HG02943 (cell line): ENCODE data around the gene NOL4L.

Experiments
- ATAC-seq: cut with Tn5 transposase; IDR thresholded peaks from one replicate; pipeline ENCODE4 v1.9.1; 2021; ENCODE audit warnings: mild to moderate bottlenecking, low read depth, moderate library complexity; ENCODE audit not compliant: unreplicated experiment

Gene NOL4L

DNA sequence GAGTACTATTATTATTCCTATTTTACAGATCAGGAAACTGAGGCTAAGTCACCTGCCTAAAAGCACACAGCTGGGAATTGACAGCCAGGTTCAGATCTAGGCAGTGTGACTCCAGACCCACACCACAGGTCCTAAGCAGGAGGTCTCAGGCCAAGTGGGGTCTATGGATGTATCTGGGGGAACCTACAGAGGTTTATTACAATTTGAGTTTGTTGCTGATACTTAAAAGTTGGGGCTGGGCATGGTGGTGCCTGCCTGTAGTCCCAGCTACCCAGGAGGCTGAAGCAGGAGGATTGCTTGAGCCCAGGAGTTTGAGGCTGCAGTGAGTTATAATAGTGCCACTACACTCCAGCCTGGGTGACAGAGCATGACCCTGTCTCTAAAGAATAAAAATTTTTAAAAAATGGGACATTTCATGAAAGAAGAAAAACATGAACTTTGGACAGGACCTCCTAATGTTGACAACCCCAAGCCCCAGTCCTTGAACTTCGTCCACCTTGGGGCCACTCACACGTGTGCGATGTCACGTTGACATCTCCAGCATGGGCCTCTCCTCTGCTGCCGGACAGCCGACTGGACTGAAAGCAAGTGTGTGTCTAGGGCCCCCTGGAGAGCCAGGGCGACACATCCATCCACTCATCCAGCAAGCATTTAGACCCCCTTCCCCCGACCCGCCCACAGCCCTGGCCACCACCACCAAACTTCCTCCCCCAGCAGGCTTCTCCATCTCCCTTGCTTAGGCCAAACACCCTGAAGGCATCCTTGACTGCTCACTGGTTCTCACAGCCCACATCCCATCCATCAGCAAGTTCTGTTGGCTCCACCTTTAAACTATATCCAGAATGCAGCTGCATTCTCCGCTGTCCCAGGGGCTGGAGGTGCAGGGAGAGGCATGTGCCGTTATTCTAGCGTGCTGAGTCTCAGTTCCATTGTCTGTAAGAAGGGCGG is 40.0 kb downstream of the NOL4L start:
- no peak for ATAC-seq

DNA sequence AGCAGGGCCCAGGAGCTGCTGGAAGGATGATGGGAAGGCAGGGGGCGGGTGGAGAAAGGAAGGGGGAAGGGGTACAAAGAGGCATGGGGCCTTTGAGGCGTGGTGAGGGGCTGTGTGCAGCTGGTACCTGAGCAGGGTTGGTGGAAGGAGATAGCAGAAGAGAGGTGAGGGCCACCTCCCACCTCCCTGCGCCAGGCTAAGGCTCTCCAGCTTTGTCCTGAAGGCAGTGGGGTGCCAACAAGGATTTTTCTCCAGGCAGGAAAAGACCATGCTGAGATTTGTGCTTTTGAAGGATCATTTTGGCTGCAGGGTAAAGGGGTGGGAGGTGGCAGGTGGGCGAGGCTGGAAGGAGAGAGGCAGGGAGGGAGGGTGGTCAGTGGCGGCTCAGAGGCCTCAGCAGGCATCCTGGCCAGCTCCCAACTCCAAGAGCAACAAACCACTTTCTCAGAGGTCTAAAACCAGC is 40.8 kb downstream of the NOL4L start:
- no peak for ATAC-seq

DNA sequence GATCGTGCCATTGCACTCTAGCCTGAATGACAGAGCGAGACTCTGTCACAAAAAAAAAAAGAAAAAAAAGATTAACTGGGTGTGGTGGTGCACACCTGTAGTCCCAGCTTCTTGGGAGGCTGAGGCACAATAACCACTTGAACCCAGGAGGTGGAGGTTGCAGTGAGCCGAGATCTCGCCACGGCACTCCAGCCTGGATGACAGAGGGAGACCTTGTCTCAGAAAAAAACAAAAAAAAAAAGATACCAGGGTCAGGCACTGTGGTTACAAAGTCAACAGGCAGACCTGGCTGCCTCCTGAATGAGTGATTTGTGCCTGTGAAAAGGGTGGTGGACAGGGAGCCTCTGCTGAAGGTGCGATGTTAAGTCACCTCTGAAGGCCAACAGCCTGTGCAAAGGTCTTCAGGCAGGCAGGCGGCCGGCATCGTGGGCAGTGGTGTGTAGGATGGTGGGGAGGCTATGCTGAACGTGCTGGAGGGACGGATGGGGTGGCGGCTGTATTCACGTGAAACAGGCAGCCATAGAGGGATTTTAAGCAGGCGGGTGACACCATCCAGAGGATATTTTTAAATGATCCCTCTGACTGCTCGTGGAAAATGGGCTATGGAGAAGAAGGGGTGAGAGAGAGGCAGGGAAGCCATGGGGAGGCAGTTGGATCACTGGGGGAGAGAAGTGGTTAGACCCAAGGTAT is 41.4 kb downstream of the NOL4L start:
- no peak for ATAC-seq

DNA sequence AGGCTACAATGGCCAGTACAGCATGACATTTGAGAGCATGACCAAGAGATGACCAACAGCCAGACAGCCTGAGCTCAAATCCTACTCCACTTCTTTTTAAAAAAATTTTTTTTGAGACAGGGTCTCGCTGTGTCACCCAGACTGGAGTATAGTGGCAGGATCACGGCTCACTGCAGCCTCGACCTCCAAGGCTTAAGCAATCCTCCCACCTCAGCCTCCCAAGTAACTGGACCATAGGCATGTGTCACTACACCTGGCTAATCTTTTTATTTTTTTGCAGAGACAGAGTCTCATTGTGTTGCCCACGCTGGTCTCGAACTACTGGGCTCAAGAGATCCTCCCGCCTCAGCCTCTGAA is 42.9 kb downstream of the NOL4L start:
- ATAC-seq: no peak

DNA sequence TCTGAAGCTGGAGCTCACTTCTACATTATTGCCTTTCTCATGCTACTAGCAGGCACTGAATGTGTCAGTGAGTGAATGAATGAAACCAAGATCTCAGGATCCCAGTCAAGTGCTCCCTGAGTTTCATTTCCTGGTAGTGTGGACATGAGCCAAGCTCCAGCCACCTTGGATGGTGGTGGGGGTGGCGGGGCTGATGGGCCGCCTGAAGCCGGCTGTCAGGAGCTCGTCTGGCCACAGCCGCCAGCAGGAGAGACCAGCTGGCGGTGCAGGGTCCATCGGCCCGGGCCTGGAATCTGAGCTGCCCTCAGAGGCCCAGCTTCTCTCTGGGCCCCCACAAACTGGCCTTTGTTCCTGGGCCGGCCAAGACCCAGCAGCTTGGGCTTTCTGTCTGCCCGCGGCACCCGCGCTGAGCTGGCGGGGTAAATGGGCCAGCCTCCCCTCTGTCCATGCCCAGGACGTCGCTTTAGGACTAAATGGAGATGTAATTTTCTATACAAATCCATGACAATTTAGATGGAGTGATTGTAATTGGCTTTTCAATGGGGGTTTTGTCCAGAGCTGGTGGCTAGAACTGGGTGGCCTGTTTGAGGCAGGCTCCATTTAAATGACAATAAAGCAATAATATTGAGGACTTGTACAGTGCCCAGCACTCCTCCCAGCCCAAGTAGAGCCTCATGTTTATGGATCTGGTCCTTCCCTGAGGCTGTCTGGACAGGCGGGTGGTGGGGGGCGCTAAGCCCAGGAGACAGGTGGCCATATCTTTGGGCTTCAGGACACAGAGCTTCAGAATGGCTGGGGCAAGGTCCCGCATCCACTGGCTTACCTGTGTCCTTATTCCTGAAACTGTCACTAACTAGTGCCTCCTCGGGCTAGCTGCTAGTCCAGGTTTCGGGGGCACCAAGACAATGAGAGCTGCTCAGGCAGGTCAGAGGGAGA is 43.5 kb downstream of the NOL4L start:
- no peak for ATAC-seq

DNA sequence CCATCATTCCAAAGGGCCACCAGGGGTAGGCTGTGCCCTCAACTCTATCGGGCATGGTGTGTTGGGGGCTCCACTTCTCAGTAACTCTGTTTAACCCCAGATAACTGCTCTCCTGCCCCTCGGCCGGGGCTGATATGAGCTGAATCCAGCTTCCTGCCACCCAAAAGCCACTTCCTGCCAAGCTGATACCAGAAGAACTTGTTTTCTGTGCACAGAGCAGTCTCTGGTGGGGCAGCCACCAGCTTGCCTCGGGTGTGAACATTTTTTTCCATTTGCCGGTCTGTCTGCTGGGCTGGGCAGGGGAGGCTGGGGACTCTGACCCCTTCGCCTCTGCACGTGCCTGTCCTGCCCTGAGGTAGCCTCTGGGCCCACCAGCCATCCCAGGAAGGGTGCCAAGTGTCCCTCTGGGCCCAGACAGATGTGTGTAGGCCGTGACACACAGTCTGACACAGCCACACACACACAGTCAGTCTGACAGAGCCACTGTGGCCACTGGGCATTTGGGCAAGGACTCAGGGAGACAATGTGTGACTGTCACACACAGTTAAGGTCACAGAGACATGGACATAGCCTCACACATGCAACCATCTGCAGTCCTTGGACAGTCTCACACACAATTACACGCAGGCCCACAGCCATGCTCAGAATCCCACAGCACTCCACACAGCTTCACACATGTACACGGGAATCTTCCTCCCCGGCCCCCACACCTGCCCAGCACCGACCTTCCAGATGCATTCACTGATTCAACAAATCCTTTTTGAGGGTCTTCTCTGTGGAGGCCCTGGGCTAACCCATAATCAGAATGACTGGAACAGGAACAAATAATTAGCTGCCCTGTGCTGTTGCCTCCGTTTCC is 45.1 kb downstream of the NOL4L start:
- no peak for ATAC-seq

DNA sequence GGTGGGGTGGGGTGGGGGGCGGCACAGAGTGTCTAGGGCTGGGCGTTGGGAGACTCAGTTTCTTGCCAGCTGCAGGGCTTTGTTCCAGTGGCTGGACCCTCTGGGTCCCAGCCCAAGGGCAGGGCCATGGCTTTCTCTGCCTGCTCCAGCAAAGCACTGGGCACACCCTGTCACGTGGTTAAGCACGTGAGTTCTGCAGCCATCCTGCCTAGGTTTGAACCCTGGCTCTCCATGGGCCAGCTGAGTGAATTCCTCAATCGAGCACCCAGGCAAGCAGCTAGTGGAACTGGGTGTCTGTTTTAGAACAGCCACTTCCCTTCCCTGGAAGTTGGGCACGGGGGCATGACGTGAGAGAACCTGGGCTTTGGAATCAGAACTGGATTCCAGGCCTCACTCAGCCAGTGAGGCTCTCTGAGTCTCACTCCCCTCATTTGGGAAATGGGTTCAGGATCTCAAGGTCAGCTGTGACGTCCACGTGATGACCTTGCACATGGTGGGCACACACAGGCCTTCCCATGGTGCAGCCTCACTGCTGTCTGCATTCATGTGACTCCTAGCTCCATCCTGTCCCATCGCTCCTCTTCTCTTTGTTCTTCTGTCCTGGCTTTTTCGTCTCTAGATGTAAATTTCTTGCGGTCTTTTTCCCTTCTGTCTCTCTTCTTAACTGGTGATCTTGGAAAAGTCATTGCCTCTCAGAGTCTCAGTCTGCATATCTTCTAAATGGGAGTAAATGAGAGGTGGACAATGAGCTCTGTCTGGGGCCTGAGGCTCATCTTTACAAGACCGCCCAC is 45.9 kb downstream of the NOL4L start:
- no peak for ATAC-seq

DNA sequence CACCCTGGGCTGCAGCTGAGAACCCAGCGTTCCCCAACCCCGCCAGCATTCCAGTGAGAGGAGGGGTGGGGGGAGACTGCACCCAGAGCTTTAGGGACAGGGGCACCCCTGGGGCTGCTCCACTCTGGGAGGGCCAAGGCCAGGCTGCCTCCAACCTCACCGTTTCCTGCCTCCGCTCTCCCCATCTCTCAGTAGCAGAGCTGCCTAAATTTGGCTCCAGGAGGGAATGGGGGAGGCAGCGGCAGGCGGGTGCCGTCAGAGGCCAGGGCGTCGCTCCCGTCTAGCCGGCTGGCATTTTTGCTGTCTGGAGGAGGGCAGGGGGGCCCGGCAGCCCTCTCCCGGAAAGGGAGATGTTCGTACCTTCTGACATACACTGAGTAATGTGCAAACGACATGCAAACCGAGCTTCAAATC is 46.6 kb downstream of the NOL4L start:
- no peak for ATAC-seq

DNA sequence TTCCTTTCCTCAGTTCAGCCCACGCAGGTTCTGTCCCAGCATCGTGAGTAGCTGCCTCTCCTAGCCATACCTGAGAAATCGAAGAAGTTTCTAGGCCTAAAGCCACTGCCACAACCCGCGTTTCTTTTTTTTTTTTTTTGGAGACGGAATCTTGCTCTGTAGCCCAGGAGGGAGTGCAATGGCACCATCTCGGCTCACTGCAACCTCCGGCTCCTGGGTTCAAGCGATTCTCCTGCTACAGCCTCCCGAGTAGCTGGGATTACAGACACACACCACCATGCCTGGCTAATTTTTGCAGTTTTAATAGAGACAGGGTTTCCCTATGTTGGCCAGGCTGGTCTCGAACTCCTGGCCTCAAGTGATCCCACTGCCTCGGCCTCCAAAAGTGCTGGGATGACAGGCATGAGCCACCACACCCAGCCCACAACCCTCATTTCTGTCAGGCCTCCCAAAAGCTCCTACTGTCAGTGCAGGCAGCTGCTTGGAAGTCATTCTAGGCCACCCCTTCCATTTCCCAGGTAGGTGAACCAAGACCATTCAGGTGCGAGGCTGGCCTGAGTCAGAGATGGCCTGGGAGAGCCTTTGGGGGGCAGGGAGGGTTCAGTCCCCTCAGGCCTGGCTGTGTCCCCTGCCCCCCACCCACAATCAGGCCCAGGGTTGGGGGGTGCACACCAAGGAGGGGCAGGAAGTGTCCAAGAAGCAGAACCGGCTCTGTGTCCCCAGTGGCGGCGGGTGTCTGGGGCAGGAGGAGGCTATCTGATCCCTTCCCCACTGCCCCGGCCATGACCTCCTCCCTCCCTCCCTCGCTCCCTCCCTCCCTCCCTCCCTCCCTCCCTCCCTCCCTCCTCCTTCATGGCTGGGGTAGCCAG is 47.2 kb downstream of the NOL4L start:
- ATAC-seq: no peak

DNA sequence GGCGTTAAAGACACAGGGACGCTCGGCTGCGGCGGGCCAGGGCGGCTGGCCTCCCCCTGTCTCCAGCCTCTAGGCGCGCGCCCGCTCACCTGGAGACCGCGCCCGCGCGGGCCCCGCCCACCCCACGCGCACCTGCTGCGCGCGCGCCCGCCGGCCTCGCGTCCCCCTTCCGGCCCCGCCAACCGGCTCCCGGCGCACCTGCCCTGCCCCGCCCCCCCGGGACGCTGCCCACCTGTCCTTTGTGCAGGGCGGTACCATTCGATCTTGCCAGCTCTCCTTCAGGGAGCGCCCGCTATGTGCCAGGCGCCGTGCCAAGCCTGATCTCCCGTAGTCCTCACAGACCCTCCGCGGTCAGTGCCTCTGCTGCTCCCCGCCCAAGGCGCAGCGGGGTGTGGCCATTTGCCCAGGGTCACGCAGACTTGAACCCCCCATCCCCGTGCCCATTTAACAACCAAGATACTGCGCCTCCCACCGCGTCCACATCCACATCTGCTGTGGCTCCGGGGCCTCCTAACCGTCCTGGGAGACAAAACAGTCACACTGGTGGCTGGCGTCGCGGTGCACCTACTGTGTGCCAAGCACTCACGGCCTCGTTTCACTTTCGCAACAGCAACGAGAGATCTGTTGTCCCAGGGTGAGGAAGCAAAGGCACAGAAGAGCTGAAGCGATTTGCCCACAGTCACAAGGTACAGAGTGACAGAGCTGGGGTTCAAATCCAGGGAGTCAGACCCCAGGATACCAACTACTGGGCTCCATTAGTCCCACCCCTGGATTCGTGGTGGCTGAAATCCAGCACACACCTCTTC is 48.1 kb downstream of the NOL4L start:
- ATAC-seq: no peak

DNA sequence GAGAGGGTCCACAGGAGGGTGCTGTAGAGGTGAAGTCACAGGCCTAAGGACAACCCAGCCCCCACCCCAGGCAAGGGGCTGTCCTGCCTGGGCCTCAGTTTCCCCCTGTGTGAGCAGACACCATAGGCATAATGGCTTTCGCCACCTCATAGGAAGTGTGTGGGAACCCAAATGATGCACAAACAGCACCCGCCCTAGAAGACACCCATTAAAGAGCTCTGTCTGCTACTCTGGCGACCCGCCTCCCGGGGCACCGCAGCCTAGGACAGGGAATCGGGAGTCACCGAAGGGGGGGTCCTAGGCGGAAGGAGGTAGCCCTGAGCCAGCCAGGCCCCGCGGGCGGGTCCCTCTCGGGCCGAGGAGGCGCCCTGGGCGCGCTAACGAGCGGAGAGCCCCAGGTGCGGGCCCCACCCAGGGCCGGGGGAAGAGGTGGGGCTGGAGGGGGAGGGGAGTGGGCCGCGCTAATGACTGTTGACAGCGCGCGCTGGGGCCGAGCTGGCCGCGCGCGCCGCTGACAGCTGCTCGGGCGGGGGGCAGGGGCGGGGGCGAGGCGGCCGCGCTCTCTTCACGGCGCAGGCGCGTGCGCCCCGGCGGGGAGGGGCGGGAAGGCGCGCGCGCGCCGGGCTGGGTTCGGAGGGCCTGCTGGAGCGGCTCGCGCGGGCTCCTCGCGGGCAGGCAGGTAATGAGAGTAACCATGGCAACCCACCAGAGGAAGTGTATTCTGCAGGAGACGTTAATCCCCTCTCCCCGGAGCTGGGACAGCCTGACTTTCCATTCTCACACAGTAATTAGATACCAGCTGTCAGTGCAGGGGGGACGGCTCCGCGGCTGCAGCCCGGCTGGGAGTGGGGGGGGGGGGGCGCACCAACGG is 48.9 kb downstream of the NOL4L start:
- ATAC-seq: no peak

DNA sequence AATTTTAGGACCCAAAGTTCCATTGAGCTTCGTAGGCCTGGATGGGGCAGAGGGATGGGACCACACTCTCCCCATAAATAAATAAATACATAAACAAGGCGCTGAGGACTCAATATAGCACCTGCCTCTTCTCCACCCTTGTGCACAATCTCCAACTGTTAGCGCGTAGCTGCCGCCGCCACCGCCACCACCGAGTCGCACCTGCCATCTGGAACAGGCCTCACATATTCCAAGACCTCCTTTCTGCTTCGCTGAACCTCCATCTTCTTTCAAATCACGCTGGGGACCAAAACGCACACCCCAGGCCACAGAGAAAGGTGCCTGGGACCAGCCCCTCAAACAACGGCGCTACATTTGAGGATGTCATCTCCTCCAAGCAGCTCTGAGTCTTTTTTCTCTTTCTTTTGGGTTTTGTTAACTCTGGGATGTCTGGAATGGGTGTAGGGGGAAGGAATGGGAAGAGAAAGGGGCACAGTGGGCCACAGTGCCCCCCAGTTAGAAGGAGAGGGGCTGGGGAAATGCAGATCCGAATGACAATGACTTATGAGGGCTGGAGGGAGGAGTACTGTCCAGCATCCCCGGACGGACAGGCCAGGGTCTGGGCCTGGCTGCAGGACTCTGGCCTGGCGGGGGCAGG is 49.7 kb downstream of the NOL4L start:
- ATAC-seq: no peak

DNA sequence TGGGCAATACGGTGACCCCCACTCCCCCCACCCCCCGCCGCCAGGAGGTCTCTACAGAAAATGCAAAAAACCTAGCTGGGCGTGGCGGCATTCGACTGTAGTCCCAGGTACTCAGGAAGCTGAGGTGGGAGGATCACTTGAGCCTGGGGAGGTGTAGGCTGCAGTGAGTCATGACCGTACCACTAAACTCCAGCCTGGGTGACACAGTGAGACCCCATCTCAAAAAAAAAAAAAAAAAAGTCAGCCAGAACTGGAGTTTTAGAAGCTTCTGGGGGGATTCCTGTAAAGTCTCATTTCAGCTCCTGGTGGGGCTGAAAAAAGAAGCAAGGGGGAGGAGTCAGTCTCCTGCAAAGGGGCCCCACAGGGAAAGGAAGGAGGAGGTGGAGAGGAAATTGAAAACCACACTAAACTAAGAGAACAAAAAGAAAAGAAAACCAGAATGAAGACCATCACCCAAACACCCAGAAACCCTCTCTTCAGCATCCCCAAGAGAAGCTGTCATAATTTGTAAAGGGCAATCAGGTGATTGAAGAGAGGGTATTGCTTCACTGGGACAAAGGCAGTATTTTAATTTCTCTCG is 50.4 kb downstream of the NOL4L start:
- ATAC-seq: no peak

DNA sequence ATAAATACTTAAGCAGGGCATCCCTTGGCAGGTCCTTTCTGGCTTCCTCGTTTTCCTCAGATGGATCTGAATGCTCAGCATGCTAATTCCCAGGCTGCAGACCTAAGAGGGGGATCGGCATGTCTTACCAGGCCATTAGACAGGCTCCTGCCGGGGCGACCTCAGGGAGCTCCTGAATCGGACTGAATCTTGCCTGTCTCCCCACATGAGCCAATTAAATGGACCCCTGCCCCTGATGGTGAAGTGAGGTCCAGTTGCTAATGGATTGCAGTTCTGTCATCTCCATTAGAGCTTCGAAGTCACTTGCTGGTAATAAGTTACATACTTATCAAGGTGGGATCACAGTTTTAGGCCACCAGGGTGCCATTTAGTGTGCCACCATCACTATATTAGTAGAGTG is 51.4 kb downstream of the NOL4L start:
- ATAC-seq: no peak

DNA sequence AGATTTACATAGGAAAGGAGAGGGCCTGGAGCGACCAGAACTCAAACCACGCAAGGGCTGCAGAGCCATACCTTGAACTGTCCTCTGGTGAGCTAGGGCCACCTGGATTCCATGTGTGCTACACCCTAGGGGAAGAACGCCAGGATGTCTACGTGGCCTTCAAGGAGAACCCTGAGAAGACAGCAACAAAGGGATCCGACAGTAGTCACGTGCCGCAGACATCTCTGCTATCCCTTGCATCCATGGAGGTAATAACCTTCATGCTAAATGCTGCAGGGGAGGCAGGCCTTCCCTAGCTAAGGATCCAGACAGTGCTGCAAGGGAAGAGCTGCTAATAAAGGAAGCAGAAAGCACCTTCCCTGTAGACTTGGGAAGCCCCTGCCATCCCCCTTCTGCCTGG is 52.9 kb downstream of the NOL4L start:
- ATAC-seq: no peak
